CD4-positive, alpha-beta memory T cell (primary cell): Measurements from ENCODE around the gene HYKK. TPM values are rescaled to one million over a fixed set of nuclear protein-coding genes. Genes with fewer than 3 reads are reported as not detected.
"Not testable (repeated sequence)": the region's sequence is repeated elsewhere in the genome, so short reads cannot be mapped to it uniquely, and the experiment has no call there.

ENCODE experiments used
- CTCF ChIA-PET: fragments of 350-600 bp; sonication (Branson Sonifier 250); formaldehyde crosslinking; loops from one replicate; lab custom pipeline; 2021; ENCODE audit warnings: inconsistent platforms; ENCODE audit not compliant: partially characterized antibody; lab: Charles Lee
- POLR2A ChIA-PET: fragments of 350-600 bp; sonication (Branson Sonifier 250); formaldehyde crosslinking; loops from one replicate; lab custom pipeline; 2021; ENCODE audit not compliant: partially characterized antibody; lab: Charles Lee
- DNase-seq, 5 donors: peaks; one replicate each; pipeline versions ENCODE4 v3.0.0 to v3.0.0-alpha.2; 2020 to 2022; ENCODE audit warnings: mixed read lengths in 1 of 5
- H3K27ac ChIP-seq: one replicate; pipeline ENCODE4 v1.7.0; 2013; ENCODE audit warnings: low read depth, low read length
- H3K27me3 ChIP-seq: 2 replicates; pipeline ENCODE4 v1.7.0; 2013; ENCODE audit warnings: mild to moderate bottlenecking, low read length, moderate library complexity; ENCODE audit not compliant: insufficient read depth
- H3K36me3 ChIP-seq: 2 replicates; pipeline ENCODE4 v1.7.0; 2013; ENCODE audit warnings: mild to moderate bottlenecking, low read length, moderate library complexity; ENCODE audit not compliant: insufficient read depth
- H3K4me1 ChIP-seq: 2 replicates; pipeline ENCODE4 v1.7.0; 2013; ENCODE audit warnings: mild to moderate bottlenecking, low read length, moderate library complexity; ENCODE audit not compliant: insufficient read depth
- H3K4me3 ChIP-seq, 2 donors: one replicate each; pipeline ENCODE4 v1.7.0; 2013; ENCODE audit warnings: low read length in 2 of 2, mild to moderate bottlenecking in 1 of 2
- H3K9me3 ChIP-seq, 2 donors: one replicate each; pipeline ENCODE4 v1.7.0; 2013; ENCODE audit warnings: low read length in 2 of 2, control low read depth in 1 of 2; ENCODE audit not compliant: control insufficient read depth in 1 of 2
- H3K27ac Mint-ChIP-seq, 7 donors: one replicate each; pipeline ENCODE4 v1.8.0; 2020 to 2021; ENCODE audit warnings: mixed read lengths in 7 of 7, mild to moderate bottlenecking in 6 of 7, inconsistent platforms in 3 of 7, moderate library complexity in 3 of 7
- H3K27me3 Mint-ChIP-seq, 2 donors: one replicate each; pipeline ENCODE4 v1.8.0; 2020 to 2021; ENCODE audit warnings: mixed read lengths in 2 of 2
- H3K36me3 Mint-ChIP-seq, 2 donors: one replicate each; pipeline ENCODE4 v1.8.0; 2020 to 2021; ENCODE audit warnings: mixed read lengths in 2 of 2, inconsistent platforms in 1 of 2, mild to moderate bottlenecking in 1 of 2
- H3K4me1 Mint-ChIP-seq, 4 donors: one replicate each; pipeline ENCODE4 v1.8.0; 2020 to 2021; ENCODE audit warnings: mixed read lengths in 4 of 4, mild to moderate bottlenecking in 1 of 4
- H3K4me3 Mint-ChIP-seq, 8 donors: one replicate each; pipeline ENCODE4 v1.8.0; 2020 to 2021; ENCODE audit warnings: mixed read lengths in 8 of 8, mild to moderate bottlenecking in 7 of 8, moderate library complexity in 6 of 8, inconsistent platforms in 3 of 8
- H3K9me3 Mint-ChIP-seq, 8 donors: one replicate each; pipeline ENCODE4 v1.8.0; 2020 to 2021; ENCODE audit warnings: mixed read lengths in 8 of 8, mild to moderate bottlenecking in 5 of 8, inconsistent platforms in 3 of 8, moderate library complexity in 1 of 8
- intact Hi-C: fragments of 100-400 bp; cut with micrococcal nuclease; formaldehyde crosslinking; loops from one replicate; pipeline ENCODE4 v1.15.1; 2023
- polyA plus RNA-seq, 2 donors: library from polyadenylated mRNA; unstranded; fragments of 300-500 nt; fragmentation: Illumina TruSeq; gene quantifications; one replicate each; pipeline ENCODE4 v1.2.3, GENCODE V29; 2021
- total RNA-seq, 2 experiments: library from RNA; stranded (reverse); gene quantifications; one replicate each; pipeline ENCODE4 v1.2.3, GENCODE V29; 2021

HYKK gene
- total and polyA plus RNA-seq, 4 experiments from 2014 or later = 1.8 to 5.7 (median 5.1) TPM

DNA sequence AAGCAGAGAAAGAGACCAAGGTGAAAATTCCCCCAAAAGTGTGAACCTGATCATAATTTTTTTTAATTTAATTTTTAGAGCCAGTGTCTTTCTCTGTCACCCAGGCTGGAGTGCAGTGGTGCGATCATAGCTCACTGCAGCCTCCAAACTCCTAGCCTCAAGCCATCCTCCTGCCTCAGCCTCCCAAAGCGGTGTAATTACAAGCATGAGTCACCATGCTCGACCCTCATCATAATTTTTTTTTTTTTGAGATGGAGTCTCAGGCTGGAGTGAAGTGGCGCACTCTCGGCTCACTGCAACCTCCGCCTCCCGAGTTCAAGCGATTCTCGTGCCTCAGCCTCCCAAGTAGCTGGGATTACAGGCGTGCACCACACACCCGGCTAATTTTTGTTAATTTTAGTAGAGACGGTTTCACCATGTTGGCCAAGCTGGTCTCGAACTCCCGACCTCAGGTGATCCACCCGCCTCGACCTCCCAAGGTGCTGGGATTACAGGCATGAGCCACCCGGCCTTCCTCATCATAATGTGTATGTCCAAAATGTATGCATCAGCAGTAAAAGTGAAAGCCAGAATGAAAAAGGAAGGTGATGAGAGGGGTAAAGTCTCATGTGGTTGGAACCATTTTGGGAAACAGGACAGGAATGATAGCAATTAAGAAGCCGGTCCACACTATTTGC lies 32.2 kb downstream of the HYKK start:
- H3K27me3 ChIP-seq, DNase-seq, H3K9me3 Mint-ChIP-seq, H3K9me3 ChIP-seq, H3K27me3 Mint-ChIP-seq, H3K36me3 ChIP-seq: not testable (repeated sequence)
- H3K4me3 ChIP-seq = peak overlapping the region; percentile 70 to 96
- H3K4me1 ChIP-seq = peaks cover 30% of the 10 kb centered on the region
- ChIA-PET POLR2A (interaction anchor here (0.7 to 4.2 kb wide), 18 partner anchors 7 to 467 kb away, joined by 3 to 45 read pairs (median 6); partner anchors contain the start of genes CHRNA5, DNAJA4, HYKK and IREB2), CTCF (interaction anchor here (1.0 to 1.6 kb wide), 3 partner anchors 9 to 30 kb away, joined by 3 to 6 read pairs (median 5); no protein-coding TSS in a partner anchor)
- H3K27ac ChIP-seq = peak overlapping the region; percentile 97
- Mint-ChIP-seq H3K4me3 (peak overlapping the region; percentile 92 to 99 (median 98)), H3K27ac (peak overlapping the region; percentile 89 to 100 (median 99)), H3K36me3 (peaks cover 8 to 39% of the 10 kb centered on the region in 2 donors), H3K4me1 (peaks cover 16 to 38% (median 27%) of the 10 kb centered on the region in 4 donors)
- intact Hi-C loops = loop anchor here (1.0 to 2.0 kb wide), 5 partner anchors 25 to 390 kb away; partner anchors contain the start of genes CHRNA5, HYKK, IDH3A and IREB2

DNA sequence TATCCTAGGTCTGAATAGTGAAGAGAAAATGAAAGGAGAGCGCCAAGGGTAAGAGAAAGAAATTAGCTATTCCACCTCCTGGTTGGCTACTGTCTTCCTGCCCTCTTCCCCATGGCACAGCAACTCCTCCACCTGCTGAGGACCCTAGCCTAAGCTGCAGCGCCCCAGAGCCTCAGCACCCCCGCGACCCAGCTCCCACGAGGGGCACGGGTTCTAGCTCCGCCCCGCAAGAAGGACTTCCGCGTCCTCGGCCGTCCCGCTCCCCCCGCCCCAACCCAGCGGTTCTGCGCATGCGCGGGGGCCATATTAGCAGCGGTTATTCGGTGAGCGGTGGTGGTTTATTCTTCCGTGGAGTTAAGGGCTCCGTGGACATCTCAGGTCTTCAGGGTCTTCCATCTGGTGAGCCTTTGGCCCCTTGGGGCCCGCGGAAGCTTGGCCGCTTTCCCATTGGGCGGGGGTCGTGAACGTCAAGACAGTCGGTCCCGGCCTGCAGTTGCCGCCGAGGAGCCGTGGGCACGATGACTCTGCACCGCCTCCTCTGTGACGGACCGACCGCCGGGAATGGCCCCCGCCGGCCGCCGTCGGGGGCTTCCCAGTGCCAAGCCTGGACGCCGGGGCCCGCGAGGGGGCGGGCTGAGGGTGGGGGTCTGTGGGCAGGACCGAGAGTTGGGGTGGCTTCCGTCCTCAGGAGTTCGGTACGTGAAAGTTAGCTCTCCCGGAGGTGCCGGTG lies 32.9 kb downstream of the HYKK start, which contains the start of gene PSMA4:
Gene PSMA4 (plus strand): TSS at position 304 of the 730 bp plus-strand sequence. CDS start 1,484 bp downstream, outside the sequence.
- Histone ChIP-seq H3K4me3 (peak within 1 kb of the TSS; percentile 70 to 96), H3K27ac (peak within 1 kb of the TSS; percentile 97), H3K27me3 (no peaks in the 10 kb centered on the region), H3K4me1 (peaks cover 30% of the 10 kb centered on the region), H3K36me3 (peaks cover 15% of the 10 kb centered on the region), H3K9me3 (no peaks in the 10 kb centered on the region)
- H3K27me3 Mint-ChIP-seq = no peaks in the 10 kb centered on the region
- peaks cover 0 to 7% (median 0%) of the 10 kb centered on the region in 8 donors for H3K9me3 Mint-ChIP-seq
- intact Hi-C loops = loop anchor here (1.0 to 2.0 kb wide), 5 partner anchors 24 to 391 kb away; partner anchors contain the start of genes CHRNA5, HYKK, IDH3A and IREB2
- H3K36me3 Mint-ChIP-seq = peaks cover 13 to 44% of the 10 kb centered on the region in 2 donors
- DNase-seq = peak; percentile 92 to 97 (median 94)
- ChIA-PET CTCF (interaction anchor here (1.0 to 1.6 kb wide), 4 partner anchors 10 to 31 kb away, joined by 3 to 6 read pairs (median 4); no protein-coding TSS in a partner anchor), POLR2A (interaction anchor here (0.8 to 4.2 kb wide), 18 partner anchors 8 to 468 kb away, joined by 3 to 45 read pairs (median 6); partner anchors contain the start of genes CHRNA5, DNAJA4, HYKK and IREB2)
- peak within 1 kb of the TSS; percentile 89 to 100 (median 99) for H3K27ac Mint-ChIP-seq
- H3K4me1 Mint-ChIP-seq = peaks cover 17 to 38% (median 27%) of the 10 kb centered on the region in 4 donors
- H3K4me3 Mint-ChIP-seq = peak within 1 kb of the TSS; percentile 92 to 99 (median 98)

DNA sequence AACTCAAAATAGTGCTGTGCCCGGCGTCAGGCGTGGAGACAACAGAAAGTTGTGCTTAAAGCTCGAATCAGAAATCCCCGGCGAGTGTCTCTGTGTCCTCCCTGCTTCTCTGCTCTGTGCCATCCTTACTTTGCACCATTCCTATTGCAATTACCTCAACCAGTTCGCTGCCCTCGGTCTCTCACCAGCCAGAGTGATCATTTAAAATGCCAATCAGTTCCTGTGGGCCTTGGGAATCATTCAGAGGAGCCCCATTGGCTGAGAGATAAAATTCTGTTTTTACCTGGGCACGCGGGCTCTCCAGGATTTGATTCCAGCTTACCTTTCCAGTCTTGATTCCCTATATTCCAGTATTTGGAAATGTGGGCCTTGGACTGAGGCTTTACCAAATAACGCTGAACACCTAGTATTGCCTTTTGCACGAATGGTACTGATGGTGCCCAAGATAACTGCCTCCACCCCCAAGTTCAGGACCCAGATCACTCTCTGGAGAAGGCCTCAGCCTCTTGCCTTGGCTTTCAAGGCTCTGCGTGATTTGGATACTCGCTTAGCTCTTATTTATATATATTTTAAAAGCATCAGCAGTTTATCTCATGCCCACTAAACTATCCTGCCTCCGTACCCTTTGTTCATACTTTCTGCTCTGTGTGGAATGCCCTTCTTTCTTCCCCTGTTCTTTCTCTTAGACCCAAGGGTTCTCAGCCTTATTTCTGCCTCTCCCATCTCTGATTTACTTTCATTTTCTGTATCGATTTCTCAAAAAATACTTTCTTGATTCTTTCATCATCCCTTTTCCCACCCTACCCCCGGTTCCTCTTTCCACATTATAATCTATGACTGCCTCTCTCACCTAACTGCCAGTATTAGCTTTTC lies 33.7 kb downstream of the HYKK start:
- POLR2A ChIA-PET = interaction anchor here (1.2 to 4.2 kb wide), 15 partner anchors 8 to 468 kb away, joined by 3 to 45 read pairs (median 7); partner anchors contain the start of genes CHRNA5, DNAJA4, HYKK and IREB2

DNA sequence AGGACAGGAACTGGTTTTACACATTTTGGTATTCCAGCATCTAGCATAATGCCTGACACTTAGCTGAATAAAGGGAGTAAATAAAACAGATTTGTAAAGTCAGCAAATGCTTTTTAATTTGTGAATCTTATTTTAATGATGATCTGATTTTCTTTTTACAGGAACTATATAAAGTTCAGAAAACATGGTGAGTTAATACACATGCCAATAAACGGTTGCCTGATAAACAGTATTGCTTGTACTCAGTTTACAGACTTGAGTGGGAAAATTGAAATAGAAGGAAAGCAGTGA lies 34.3 kb downstream of the HYKK start:
- intact Hi-C loops = loop anchor here (2.0 kb wide), 2 partner anchors 23 to 331 kb away; partner anchors contain the start of genes CHRNA5 and MORF4L1
- H3K9me3 ChIP-seq = no peaks in the 10 kb centered on the region
- ChIA-PET POLR2A (interaction anchor here (2.0 to 4.2 kb wide), 7 partner anchors 8 to 277 kb away, joined by 6 to 45 read pairs (median 20); partner anchors contain the start of genes CHRNA5, DNAJA4, HYKK and IREB2), CTCF (no interaction called here)
- H3K36me3 ChIP-seq = peaks cover 28% of the 10 kb centered on the region
- peak overlapping the region; percentile 70 to 96 for H3K4me3 ChIP-seq
- H3K27me3 ChIP-seq = no peaks in the 10 kb centered on the region
- DNase-seq = no peak
- Mint-ChIP-seq H3K27me3 (no peaks in the 10 kb centered on the region), H3K27ac (peak overlapping the region; percentile 89 to 99 (median 99)), H3K36me3 (peaks cover 16 to 56% of the 10 kb centered on the region in 2 donors), H3K4me1 (peaks cover 17 to 41% (median 27%) of the 10 kb centered on the region in 4 donors), H3K4me3 (peak overlapping the region; percentile 92 to 99 (median 98)), H3K9me3 (peaks cover 0 to 7% (median 0%) of the 10 kb centered on the region in 8 donors)
- H3K4me1 ChIP-seq = peaks cover 30% of the 10 kb centered on the region
- H3K27ac ChIP-seq = peak overlapping the region; percentile 97

More for the DNA sequence above, 33.7 kb downstream of the HYKK start:
- Histone ChIP-seq H3K27ac (peak overlapping the region; percentile 97), H3K9me3 (no peaks in the 10 kb centered on the region), H3K36me3 (peaks cover 23% of the 10 kb centered on the region), H3K4me3 (peak overlapping the region; percentile 70 to 96), H3K4me1 (peaks cover 30% of the 10 kb centered on the region), H3K27me3 (no peaks in the 10 kb centered on the region)
- Mint-ChIP-seq H3K9me3 (peaks cover 0 to 7% (median 0%) of the 10 kb centered on the region in 8 donors), H3K4me3 (peak overlapping the region; percentile 92 to 99 (median 98)), H3K27me3 (no peaks in the 10 kb centered on the region), H3K4me1 (peaks cover 17 to 40% (median 27%) of the 10 kb centered on the region in 4 donors), H3K36me3 (peaks cover 16 to 52% of the 10 kb centered on the region in 2 donors), H3K27ac (peak overlapping the region; percentile 89 to 99 (median 99))
- intact Hi-C loops = loop anchor here (1.0 to 2.0 kb wide), 5 partner anchors 24 to 392 kb away; partner anchors contain the start of genes CHRNA5, HYKK, IDH3A and IREB2
- peak in 4 of 5 donors; percentile 11 to 34 (median 17) for DNase-seq
- CTCF ChIA-PET = interaction anchor here (1.1 to 1.6 kb wide), 3 partner anchors 11 to 24 kb away, joined by 3 to 6 read pairs (median 5); no protein-coding TSS in a partner anchor

DNA sequence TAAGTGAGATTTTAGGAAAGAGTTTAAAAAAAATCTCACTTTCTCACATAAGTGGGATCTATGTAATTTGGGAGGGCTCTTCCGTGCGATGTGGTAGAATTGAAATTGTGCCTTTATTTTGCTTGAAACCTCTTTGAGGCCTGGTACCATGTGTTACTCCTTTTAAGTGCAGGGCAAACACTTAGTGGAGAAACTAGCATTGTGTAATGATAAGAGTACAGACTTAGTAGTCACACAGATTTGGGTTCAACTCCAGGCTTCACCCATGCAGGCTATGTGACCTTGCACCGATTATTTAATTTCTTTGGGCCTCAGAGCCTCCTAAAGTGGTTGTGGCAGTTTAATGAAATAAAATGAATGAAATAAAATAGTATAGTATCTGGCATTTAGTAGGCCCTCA lies 35.3 kb downstream of the HYKK start:
- H3K4me1 ChIP-seq = peaks cover 30% of the 10 kb centered on the region
- peaks cover 36% of the 10 kb centered on the region for H3K36me3 ChIP-seq
- H3K4me3 ChIP-seq = no peak overlapping the region
- H3K27ac Mint-ChIP-seq = peak overlapping the region in 6 of 7 donors; percentile 52 to 90 (median 76)
- CTCF ChIA-PET = interaction anchor here (1.0 kb wide), 1 partner anchor 10 kb away, joined by 3 read pairs; no protein-coding TSS in a partner anchor
- no peaks in the 10 kb centered on the region for H3K27me3 Mint-ChIP-seq
- H3K4me3 Mint-ChIP-seq = peak overlapping the region in 7 of 8 donors; percentile 39 to 99 (median 58)
- H3K9me3 Mint-ChIP-seq = peaks cover 0 to 7% (median 0%) of the 10 kb centered on the region in 8 donors
- no peaks in the 10 kb centered on the region for H3K9me3 ChIP-seq
- H3K27ac ChIP-seq = peak overlapping the region; percentile 97
- peaks cover 16 to 63% of the 10 kb centered on the region in 2 donors for H3K36me3 Mint-ChIP-seq
- intact Hi-C loops = no loop called here
- no peak for DNase-seq
- peaks cover 17 to 41% (median 27%) of the 10 kb centered on the region in 4 donors for H3K4me1 Mint-ChIP-seq
- no peaks in the 10 kb centered on the region for H3K27me3 ChIP-seq
- POLR2A ChIA-PET = interaction anchor here (3.8 to 4.2 kb wide), 2 partner anchors 22 to 105 kb away, joined by 43 to 45 read pairs; partner anchors contain the start of genes CHRNA5 and IREB2

DNA sequence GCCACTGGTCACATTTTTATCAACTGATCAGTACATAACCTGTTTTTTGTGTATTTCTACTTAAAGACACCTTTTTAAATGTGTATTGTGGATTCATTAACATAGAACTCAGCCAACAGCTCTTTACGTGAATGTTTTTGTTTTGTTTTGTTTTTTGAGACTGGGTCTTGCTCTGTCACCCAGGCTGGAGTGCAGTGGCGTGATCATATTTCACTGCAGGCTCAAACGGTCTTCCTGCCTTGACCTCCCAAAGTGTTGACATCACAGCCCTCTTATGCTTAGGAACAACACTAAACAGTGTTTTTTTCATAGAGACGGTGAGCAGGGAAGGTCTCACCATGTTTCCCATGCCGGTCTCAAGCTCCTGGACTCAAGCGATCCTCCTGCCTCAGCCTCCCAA lies 42.8 kb downstream of the HYKK start:
- H3K27ac Mint-ChIP-seq = no peak overlapping the region
- Histone ChIP-seq H3K4me1 (no peaks in the 10 kb centered on the region), H3K9me3 (no peaks in the 10 kb centered on the region), H3K27me3 (no peaks in the 10 kb centered on the region), H3K27ac (no peak overlapping the region), H3K36me3 (peaks cover 44% of the 10 kb centered on the region), H3K4me3 (no peak overlapping the region)
- peaks cover 0 to 3% (median 1%) of the 10 kb centered on the region in 4 donors for H3K4me1 Mint-ChIP-seq
- peaks cover 24 to 55% of the 10 kb centered on the region in 2 donors for H3K36me3 Mint-ChIP-seq
- H3K9me3 Mint-ChIP-seq = no peaks in the 10 kb centered on the region
- intact Hi-C loops = no loop called here
- H3K27me3 Mint-ChIP-seq = no peaks in the 10 kb centered on the region
- CTCF ChIA-PET = no interaction called here
- H3K4me3 Mint-ChIP-seq = no peak overlapping the region
- POLR2A ChIA-PET = interaction anchor here (0.7 to 3.0 kb wide), 4 partner anchors 10 to 99 kb away, joined by 4 to 20 read pairs (median 4); partner anchors contain the start of genes CHRNA5 and PSMA4
- no peak for DNase-seq
